ENCODE data around the gene LRRFIP1. TPM values are rescaled to one million over a fixed set of nuclear protein-coding genes. Genes with fewer than 3 reads are reported as not detected.

Gene LRRFIP1
- total and polyA plus RNA-seq, 9 of the 15 experiments (the other 6 are each of a cell fraction or from before 2014, with no cell fraction given), result 13.1 to 45.2 (median 31.3) TPM

DNA sequence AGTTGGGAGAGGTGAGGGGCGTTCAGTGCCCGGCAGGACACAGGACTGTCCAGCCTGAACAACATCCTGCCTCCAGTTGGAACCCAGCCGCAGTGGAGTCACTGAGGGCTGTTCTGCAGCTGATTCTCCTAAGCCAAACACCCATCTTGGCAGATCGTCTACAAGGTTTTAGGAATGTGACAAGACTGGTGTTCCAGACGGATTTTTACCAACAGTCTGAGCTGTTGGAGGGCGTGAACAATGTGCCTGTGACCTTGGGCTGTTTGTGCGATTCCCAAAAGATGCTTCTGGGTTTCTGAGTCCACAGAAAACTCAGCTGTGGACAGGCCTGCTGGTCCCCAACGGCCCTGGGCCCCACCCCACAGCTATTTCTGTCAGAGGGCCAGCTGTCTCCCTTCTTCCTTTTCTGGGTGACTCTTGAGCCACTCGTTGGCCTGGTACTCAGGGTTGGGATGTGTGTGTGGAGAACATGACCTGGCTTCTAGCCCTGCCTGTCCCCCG lies 5.7 kb downstream of the LRRFIP1 start (continued):
- TF ChIP-seq, protein P1, sequence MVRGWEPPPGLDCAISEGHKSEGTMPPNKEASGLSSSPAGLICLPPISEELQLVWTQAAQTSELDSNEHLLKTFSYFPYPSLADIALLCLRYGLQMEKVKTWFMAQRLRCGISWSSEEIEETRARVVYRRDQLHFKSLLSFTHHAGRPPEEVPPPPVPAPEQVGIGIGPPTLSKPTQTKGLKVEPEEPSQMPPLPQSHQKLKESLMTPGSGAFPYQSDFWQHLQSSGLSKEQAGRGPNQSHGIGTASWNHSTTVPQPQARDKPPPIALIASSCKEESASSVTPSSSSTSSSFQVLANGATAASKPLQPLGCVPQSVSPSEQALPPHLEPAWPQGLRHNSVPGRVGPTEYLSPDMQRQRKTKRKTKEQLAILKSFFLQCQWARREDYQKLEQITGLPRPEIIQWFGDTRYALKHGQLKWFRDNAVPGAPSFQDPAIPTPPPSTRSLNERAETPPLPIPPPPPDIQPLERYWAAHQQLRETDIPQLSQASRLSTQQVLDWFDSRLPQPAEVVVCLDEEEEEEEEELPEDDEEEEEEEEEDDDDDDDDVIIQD (CRISPR knock-in tag; IDR thresholded peaks at IDR 0.05), result no peak
- TF ChIP-seq JUNB (CRISPR knock-in tag; conservative IDR thresholded peaks at IDR 0.05) (no peak), NUFIP1 (IDR thresholded peaks at IDR 0.05; ENCODE audit: partially characterized antibody) (no peak), NFIC (IDR thresholded peaks at IDR 0.05) (no peak), YY1 (IDR thresholded peaks at IDR 0.05; ENCODE audit: borderline replicate concordance in 1 of 3, control insufficient read depth in 1 of 3, extremely low read depth in 1 of 3, insufficient read depth in 3 of 3, insufficient read length in 1 of 3, insufficient replicate concordance in 2 of 3, low read depth in 1 of 3, low read length in 2 of 3) (no peak), TCF3 (CRISPR knock-in tag; IDR thresholded peaks at IDR 0.05) (no peak), C11orf30 (IDR thresholded peaks at IDR 0.05; ENCODE audit: low read depth) (no peak), CLOCK (CRISPR knock-in tag; IDR thresholded peaks at IDR 0.05; ENCODE audit: borderline replicate concordance) (no peak), FOXJ2 (tag; IDR thresholded peaks at IDR 0.05) (no peak)
- TF ChIP-seq, protein P2, sequence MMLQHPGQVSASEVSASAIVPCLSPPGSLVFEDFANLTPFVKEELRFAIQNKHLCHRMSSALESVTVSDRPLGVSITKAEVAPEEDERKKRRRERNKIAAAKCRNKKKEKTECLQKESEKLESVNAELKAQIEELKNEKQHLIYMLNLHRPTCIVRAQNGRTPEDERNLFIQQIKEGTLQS (IDR thresholded peaks at IDR 0.05), result no peak
- TF ChIP-seq, protein P2 (CRISPR knock-in tag; conservative IDR thresholded peaks at IDR 0.05), result no peak

All from K562 (cell line).